HL-60 (cell line): ENCODE measurements around the gene DOCK8.

Experiments
- DNase-seq, 2 experiments: peaks; one replicate each; pipeline ENCODE4 v3.0.0-alpha.2; 2010 to 2020; ENCODE audit warnings: low read depth in 1 of 2, low spot score in 1 of 2
- H3K27ac ChIP-seq: fragments of 250-450 bp; sonication (Bioruptor Pico); replicated peaks from 2 replicates; pipeline ENCODE4 v1.5.1; 2020; ENCODE audit warnings: mild to moderate bottlenecking, moderate library complexity
- H3K27me3 ChIP-seq: fragments of 250-450 bp; sonication (Bioruptor Pico); 2 replicates; pipeline ENCODE4 v1.5.1; 2021; ENCODE audit warnings: mild to moderate bottlenecking, moderate library complexity; ENCODE audit not compliant: insufficient read depth, poor library complexity, severe bottlenecking
- H3K4me3 ChIP-seq: replicated peaks from 2 replicates; pipeline ENCODE4 v1.5.1; 2011; ENCODE audit warnings: mild to moderate bottlenecking, control low read depth, low read length; ENCODE audit not compliant: insufficient read depth
- CTCF ChIP-seq: IDR thresholded peaks from one replicate; pipeline ENCODE4 v1.5.1; 2011; ENCODE audit warnings: low read length, control low read depth, inconsistent platforms; ENCODE audit not compliant: insufficient read depth
- GABPA ChIP-seq: IDR thresholded peaks from 2 replicates; pipeline ENCODE4 v1.6.1; 2012; ENCODE audit warnings: low read depth
- POLR2AphosphoS5 ChIP-seq: IDR thresholded peaks from 2 replicates; pipeline ENCODE4 v1.6.1; 2012; ENCODE audit warnings: low read depth
- REST ChIP-seq: IDR thresholded peaks from 2 replicates; pipeline ENCODE4 v1.6.1; 2012; ENCODE audit warnings: low read depth; ENCODE audit not compliant: insufficient replicate concordance
- SPI1 ChIP-seq: IDR thresholded peaks from 2 replicates; pipeline ENCODE4 v1.6.1; 2012; ENCODE audit warnings: low read depth, mild to moderate bottlenecking, borderline replicate concordance

DOCK8 gene

DNA sequence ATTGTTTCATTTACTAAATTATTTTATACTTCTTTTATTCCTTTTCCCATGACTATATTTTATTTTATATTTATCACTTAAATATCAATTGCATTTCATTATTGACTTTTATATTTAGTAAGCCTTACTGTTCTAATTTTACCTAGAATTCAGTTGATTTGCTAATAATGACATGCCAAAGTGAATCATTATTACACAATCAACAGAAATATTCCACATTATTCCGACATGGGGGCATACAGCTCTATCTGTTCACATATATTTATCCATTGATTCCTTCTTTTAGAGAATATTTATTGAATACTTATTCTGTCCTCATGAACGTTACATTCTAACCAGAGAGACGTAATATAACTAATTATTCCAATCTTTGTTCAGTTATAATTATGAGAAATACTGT lies 221.8 kb downstream of the DOCK8 start:
- Histone ChIP-seq H3K27me3 (no peaks in the 10 kb centered on the region), H3K4me3 (no peak overlapping the region), H3K27ac (no peak overlapping the region)
- no peak for DNase-seq
- TF ChIP-seq CTCF (no peak), REST (no peak), GABPA (no peak), SPI1 (no peak), POLR2AphosphoS5 (no peak)

DNA sequence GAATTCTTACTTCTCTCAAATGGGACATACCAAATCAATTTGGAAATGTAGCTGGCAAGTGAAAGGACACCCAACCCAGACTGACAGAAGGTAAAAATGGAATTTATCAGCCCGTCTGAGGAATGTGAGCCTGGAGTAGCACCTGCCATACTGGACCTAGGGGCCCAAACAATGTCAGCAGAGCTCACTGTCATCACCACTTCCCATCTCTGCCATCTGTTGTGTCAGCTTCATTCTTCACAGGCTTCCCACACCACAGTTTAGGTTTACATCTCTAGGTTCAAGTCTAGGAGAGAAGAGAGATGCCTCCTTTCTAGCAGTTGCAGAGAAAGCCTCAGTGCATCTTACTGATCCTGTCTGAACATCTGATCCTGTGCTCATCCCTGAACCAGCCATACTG lies 222.4 kb downstream of the DOCK8 start:
- no peak overlapping the region for H3K4me3 ChIP-seq
- H3K27me3 ChIP-seq, result no peaks in the 10 kb centered on the region
- no peak overlapping the region for H3K27ac ChIP-seq
- no peak for TF ChIP-seq POLR2AphosphoS5
- no peak for TF ChIP-seq GABPA
- TF ChIP-seq CTCF, result no peak
- TF ChIP-seq SPI1, result no peak
- TF ChIP-seq REST, result no peak
- no peak for DNase-seq

- Histone ChIP-seq H3K27ac (no peak overlapping the region), H3K27me3 (no peaks in the 10 kb centered on the region), H3K4me3 (no peak overlapping the region)
- DNase-seq, result no peak
- TF ChIP-seq SPI1 (no peak), GABPA (no peak), CTCF (no peak), REST (no peak), POLR2AphosphoS5 (no peak)
Observed at GRCh38 chr9:437574-438001, 222.9 kb downstream of the DOCK8 start.
